ENCODE results near the gene MB.
"Not testable (repeated sequence)": the region's sequence is repeated elsewhere in the genome, so short reads cannot be mapped to it uniquely, and the experiment has no call there.

Gene MB

DNA sequence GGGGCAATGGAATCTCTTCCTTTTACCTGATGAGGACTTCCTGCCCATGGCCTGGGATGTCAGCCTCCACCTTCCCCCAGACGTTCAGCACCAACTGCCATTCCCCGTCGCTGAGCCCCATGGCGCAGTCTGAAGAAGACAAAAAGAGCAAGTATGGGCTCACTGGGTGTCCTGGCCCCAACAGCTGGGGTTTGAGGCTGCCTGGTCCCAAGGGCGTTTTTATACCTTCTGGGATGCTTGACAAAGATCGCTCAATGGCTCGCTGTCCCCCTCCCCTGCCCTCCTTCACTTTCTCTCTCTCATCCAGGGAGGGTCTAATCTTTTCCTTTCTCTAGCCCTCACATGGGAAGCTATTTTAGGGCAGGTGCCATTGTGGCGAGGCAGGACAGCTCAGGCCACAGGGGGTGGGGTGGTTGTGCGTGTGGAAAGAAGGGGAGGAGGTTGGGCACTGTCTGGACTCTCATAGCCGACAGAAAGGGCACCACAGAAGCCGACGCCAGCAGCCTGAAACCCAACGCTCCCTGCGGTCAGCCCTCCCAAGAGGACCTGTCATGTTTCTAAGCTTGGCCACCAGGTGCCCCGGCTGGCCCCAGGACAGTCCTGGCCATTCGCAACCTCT, at the start of gene MB:
MB (minus strand) TSS at position 193 of the 619 bp plus-strand sequence; CDS start at position 121, 72 bp downstream.
- DNase-seq = no peak

DNA sequence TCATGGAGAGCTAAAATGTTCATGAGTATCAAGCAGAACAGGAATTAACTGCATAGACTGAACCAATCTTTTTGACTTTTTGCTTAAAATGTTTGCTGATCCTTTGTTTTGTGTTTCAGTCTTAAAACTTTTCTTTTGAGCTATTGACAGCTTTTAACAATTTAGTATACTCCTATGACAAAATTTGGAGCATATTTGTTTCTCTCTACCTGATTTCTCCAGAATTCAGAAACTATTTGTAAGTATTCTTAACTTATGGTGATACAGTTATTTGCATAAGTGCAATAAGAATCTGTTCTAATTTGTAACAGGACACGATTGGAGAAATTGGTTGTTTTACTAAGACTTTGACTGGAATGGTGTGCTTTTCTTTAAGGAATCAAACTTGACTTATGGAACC, 49.6 kb upstream of the MB start:
- not testable (repeated sequence) for DNase-seq

DNA sequence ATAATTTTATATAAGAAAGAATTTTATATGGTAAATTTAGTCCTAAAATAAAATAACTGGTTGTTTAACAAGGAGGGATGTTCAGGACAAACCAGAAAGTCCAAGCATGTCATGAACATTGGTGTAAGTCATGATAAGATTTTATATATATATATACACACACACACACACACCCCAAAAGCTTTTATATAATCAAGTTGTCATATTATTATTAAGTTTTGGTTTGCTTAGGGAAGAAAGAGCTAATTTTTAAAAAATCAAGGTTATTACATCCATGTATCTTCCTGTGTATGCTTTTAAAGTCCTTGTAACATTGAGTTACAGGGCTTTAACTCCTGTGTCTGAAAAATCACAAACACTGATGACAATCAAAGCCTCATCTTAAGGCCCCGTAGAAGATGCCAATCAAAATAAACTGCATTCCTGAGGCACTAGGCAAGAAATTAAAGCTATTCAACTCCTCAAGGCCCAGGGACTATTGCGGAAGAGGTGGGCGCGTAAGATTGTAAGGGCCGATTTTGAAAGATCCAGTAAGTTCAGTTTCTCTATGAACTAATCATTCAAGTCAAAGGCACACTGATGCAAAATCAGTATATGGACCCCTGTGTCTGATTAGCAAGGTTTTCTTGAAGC, 47.9 kb upstream of the MB start:
- DNase-seq = no peak

DNA sequence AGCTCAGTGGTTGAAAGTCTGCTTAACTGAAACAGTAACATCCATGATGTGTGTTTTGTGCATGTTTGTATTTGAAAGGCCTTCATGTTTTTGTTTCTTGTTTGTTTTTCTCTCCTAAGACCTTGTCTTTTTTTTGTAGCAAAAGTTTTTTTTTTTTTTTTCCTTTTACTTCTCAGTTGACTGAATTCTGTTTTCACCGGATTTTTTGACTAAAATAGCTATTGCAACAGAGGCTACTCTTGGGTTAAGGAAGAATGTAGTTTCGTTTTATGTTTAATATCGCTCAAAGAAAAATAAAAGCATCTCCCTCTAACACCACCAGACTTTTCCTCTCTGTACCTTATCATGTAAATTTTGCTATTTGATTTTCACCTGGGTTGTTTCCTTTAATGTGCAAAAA, 46.2 kb upstream of the MB start:
- DNase-seq = no peak

DNA sequence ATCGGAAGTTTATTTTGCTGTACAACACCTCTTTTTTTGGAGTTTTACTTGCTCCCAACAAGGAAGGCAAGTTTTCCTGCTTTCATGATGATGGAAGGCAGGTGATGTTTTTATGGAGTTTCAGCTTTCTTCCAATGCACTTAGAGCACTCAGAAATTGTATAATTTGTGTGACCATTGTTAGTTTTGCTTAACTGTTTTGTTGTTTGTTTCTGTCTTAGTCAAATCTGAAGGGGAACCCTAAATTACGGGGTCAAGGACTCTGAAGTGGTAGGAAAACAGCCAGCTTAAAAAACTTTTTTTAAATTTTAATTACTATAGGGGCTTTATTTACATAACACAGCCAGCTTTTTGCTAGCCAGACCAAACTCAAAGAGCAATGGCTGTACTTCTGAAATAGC, 45.8 kb upstream of the MB start:
- DNase-seq = no peak

DNA sequence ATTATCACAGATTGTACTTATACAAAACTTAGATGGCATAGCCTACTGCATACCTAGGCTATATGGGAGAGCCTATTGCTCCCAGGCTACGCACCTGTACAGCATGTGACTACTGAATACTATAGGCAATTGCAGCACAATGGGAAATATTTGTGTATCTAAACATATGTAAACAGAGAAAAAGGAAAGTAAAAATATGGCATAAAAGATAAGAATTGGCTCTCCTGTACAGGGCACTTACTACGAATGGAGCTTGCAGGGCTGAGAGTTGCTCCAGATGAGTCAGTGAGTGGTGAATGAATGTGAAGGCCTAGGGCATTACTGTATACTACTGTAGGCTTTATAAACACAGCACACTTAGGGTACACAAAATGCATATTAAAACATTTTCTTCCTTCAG, 44.3 kb upstream of the MB start:
- DNase-seq = no peak

DNA sequence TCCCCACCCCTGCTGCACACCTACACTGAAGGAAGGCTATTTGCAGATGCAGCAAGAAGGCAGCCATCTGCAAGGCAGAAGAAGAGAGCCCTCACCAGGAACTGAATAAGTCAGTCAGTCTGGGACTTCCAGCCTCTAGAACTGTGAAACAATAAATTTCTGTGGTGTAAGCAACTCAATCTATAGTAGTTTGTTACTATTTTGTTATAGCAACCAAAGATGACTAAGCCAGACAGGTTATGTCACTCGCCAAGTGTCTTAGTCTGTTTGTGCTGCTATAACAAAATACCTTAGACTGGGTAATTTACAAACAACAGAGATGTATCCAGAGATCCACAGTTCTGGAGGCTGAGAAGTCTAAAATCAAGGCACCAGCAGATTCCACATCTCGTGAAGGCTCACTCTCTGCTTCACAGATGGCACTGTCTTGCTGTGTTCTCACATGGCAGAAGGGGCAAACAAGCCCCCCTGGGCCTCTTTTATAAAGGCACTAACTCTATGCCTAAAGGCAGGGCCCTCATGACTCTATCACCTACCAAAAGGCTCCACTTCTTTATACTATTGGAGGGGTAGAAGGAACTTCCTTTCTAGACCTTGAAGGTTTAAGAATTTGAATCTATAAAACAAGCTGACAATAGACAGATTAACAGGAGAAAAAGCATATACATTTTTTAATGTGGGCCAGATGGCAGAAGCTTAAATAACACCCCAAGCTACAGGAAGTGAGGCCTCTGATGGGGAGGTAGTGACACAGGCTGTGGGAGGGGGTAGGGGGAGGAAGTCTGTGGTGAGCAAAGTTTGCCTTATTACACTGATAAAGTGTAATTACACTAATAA, 43.4 kb upstream of the MB start:
- no peak for DNase-seq

DNA sequence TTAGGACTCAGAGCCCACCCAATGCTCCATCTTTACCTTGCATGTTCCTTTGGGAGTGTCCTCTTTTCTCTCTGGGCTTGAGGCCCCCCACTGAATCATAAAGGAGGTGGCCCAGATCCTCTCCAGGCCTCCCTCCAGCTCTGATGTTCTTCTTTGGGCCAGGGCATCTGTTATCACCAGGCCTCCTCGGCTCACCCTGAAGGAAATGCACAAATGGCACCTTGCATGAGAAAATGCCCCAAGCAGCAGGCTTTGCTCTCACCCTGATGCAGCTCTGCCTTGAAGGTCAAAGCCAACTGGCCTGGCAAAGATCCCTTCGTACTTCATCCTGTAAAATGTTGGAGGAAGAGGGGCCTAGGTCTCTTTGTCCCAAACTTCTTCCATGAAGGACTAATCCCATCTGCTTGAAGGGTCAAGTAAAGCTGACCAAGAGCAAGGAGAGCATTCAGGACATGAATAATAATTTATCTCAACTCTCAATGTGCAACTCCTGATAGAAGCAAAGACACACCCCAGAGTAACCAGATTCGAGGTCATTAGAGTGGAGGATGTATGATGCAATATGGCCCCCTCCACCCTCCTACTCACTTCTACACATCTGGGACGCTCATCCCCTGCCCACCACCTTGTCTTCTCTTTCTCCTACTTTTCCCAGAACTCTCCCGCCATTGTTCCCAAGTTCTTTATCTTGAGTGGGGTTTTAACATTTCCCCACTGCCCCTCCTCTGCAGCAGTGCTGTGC, 40.6 kb upstream of the MB start:
- DNase-seq = no peak

DNA sequence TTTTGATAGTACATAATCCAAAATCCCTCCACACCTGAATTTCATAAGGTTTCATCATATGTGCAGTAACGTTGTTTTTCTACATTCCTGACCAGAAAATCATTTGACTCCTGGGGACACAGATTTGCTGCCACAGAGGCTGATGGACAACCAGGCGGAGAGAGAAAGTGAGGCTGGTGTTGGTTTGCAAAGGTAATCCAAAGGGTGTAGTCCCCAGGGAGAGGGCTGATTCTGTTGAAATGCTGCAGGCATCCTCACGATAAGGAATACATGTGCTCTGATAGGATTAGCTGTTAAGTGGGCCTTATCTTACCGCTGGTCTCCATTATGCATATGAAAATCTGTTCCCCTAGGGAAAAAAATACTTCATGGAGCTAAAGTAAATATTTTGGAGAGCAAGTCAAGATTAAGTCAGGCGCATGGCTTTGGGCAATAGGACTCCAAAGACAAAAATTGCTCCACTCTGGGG, 39.2 kb upstream of the MB start:
- no peak for DNase-seq

DNA sequence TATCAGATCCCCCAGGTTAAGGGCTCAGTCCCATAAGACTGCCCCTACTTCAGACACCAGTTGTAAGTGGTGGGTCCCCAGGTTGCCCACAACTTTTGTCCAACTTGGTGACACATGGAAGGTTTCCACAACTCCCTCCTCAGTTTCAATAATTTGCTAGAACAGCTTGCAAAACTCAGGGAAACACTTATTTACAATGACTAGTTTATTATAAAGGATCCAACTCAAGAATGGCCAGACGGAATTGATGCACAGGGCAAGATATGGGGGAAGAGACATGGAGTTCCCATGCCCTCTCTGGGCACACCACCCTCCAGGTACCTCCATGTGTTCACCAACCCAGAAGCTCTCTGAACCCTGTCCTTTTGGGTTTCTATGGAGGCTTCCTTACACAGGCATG, 36.7 kb upstream of the MB start:
- no peak for DNase-seq

DNA sequence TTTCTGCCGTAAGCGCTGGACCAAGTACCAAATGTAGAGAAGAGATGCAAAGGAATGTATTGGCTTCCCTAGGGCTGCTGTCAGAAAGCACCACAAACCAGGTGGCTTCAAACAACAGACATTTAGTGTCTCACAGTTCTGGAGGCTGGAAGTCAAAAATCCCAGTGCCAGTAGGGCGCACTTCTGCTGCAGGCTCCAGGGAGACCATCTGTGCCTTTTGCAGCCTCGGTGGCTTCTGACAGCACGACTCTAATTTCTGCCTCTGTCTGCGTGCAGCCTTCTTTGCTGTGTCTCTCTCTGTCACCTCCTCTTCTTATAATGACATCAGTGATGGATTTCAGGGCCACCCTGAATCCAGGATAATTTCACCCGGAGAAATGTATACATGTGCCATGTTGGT, 34.0 kb upstream of the MB start:
- no peak for DNase-seq

DNA sequence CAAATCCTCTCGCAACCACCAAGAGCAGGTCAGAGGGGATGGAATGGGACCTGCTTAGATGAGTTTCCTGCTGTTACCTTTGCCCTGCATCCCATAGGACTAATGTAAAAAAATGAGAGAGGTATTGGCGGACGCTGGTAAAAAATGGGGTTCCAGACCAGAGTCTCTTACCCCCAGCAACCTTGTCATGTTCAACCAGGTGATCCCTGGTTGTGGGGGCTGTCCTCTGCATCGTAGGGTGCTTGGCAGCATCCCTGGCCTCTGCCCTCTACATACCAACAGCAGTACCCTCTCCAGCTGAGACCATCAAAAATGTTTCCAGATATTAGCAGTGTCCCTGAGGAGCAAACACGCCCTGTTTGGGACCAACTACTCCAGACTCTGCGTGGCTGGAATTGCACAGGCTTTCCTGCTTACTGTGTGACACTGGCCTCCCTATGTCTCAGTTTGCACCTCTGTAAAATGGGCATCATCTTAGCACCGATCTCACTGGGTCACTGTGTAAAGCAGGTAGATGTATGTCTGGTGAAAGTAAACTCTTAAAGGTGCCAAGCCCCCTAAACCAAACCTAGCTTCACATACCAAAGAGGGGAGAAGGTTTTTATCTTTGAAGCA, 32.6 kb upstream of the MB start:
- no peak for DNase-seq

DNA sequence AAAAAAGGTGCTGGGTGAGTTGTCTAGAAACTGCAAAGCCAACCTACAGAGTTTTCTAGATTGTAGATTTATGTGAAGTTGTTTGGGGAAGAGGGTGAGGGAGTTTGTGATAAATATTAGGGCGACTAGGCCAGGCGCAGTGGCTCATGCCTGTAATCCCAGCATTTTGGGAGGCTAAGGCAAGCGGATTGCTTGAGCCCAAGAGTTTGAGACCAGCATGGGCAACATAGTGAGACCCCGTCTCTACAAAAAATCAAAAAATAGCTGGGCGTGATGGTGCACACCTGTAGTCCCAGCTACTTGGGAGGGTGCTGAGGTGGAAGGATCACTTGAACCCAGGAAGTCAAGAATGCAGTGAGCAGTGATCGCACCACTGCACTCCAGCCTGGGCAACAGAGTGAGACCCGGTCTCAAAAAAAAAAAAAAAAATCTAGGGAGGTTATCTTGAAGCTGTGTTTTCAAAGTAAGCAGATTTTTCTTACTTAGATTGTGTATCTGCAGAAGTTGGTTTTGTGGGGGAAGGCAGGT, 32.0 kb upstream of the MB start:
- DNase-seq = no peak

DNA sequence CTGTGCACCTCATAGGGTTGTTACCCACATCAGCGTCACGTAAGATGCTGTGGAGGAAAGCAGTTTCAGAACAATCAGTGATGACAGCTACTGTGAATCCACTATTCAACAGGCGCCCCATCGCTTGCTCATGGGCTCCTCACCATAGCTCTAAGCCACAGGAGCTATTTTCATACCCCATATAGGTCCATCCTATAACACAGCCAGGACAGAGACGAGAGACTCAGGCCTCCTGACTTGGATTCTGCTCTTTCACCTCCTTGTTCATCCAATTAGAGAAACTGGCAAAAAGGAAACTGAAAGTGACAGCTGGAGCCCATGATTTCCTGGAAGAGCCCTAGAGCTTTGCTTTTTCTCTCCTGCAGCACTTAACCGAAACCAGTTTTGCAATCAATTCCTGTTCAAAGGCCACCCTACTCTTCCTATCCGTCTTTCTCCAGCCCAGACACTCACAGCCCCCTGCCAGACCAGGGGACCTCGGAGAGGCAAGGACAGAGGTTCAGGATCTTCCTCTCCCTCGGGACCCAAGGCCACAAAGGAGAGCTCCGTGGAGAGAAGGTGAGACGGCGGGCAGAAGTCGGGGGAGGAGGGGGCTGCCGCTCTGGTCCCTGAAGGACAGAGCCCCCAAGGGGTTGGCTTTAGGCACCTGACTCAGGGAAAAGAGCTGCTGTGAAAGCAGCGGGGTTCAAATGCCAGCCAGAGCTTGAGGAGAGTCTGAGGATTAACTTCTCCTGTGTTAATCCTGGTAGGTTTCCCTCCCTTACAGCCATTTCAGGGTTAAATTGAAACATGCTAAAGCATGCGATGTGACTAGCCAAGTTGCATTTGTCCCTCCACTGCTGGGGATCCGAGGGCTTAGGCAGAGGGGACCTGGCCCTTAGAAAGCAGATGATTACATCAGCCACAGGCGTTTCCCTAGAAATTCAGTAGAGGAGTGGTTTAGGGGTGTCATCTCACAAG, 31.2 kb upstream of the MB start, which contains the start of gene APOL6:
APOL6 (plus strand) TSS at position 381 of the 960 bp plus-strand sequence. CDS start 7,980 bp downstream, outside the sequence.
- no peak for DNase-seq

DNA sequence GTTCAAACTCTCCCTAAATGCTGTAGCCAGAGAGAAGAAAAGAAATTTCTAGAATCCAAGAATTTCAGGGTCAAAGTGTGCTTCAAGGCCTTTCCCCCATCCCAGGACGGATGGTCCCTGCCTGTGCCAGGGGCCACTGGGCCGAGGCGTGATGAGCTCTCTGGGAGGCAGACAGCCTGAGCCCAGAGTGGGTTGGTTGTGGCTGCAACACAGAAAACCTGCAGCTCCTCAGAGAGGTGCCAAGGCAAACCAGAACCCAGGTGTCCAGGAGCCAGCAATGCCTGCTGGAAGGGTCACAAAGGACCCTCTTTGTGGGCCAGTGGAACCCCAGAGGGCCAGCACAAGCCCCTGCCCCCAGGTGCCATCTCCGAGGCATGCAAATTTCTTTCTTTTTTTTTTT, 28.5 kb upstream of the MB start:
- DNase-seq = no peak

DNA sequence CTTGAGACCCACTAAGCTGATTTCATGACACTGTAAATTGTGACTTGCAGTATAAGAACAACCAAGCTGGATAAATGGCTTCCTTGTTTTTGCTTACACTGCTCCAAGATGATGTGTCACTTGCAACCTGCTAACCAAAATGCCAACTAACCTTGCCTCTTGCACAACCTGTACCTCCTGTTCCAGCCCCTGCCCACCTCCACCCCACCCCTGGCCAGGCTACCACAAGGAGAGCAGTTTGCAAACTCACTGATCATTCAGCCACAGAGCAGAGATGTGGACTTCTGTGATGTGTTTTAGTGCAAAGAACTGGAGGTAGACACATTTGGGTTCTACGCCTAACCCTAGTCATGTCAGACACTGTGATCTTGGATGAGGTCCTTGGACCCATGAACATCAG, 26.9 kb upstream of the MB start:
- DNase-seq = no peak

DNA sequence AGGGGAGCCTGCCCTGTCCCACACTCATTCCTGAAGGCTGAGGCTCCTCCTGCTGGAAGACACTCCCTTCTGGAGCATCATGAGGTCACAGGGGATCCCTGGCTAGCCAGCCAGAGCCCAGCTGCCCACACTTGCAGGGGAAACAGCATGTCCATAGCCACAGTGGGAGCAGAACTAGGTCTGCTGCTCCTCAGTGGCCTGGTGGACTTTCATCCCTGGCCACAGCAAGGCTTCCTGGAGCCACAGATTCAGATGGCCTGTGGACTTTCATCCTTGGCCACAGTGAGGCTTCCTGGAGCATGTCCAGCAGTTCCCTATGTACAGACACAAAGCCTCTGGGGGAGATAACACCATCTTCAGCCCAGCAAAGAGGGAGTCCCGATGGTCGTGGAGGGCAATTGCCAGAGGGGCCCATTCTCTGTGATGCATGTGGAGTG, 25.2 kb upstream of the MB start:
- no peak for DNase-seq

DNA sequence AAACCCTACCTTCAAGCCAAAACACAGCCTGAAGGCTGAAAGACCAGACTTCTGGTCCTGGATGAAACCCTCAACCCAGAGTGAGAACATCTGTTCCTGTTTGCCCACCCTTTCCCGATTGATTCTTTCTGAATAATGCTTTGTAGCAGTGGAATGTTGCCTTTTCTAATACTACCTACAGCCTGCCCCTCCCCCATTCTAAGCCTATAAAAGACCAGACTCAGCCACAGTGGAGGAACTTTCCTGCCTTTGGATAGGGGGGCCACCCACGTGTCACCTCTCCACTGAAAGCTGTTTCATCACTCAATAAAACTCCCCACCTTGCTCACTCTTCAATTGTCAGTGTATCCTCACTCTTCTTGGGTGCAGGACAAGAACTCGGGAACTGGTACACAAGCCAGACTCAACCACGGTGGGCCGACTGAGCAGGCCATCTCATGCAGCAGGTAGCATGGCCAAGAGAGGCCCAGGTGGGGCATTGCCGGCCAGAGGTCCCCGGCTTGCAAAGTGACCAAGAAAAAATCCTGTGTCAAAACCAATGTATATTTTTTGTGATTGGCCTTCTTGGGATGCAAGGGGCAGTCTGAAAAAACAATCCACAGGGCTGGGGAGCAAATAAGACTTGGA, 24.5 kb upstream of the MB start:
- DNase-seq = no peak

DNA sequence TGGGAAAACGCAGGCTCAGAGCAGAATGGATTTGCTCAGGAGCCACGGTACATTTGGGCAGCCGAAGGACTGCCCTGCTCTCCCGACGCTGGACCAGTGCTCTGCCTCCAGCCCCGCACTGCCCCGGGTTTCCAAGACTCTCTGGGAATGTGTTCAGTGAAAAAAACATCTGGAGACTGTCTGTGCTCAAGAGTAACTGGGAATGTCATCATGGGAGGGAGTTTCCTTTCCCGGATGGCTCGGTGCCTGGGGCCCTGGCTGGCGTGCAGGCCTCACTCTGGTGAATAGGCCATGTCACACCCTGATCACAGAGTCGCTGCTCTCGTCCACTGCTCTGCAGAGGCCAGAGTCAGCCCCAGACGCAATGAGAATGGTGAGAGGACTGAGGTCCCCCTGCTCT, 21.3 kb upstream of the MB start:
- DNase-seq = no peak

DNA sequence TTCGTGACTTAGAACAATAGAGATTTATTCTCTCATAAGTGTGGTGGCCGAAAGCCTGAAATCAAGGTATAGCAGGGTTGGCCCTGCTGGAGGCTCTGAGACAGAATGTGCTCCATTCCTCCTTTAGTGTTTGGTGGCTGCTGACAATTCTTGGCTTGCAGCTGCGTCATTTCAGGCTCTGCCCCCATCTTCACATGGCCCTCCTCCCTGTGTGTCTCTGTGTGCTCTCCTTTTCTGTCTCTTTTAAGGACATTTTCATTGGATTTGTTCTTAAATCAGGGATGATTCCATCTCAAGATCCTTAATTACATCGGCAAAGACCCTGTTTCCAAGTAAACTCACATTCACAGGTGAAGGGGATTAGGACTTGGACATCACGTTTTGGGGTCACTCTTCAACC, 20.9 kb upstream of the MB start:
- no peak for DNase-seq

DNA sequence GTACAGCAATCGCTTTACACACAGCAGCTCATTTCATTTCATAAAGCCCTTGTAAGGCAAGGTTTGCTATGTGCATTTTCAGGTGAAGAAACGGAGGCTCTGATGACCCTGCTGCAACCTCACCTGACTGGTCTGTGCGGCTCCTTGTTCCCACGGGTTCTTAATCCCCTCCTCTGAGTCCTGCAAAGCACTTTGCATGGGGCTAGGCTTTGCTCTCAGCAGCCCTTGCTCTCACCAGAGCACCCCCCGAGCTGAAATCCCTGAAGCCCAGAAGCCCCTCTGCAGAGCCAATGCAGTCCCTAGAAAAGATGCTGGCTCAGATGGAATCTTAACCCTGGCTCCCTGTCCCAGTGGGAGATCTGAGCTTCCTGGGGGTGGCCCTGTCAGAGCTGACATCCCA, 20.1 kb upstream of the MB start:
- DNase-seq = no peak
